GM12878 (cell line): Measurements from ENCODE around the gene MYO9B. TPM values are rescaled to one million over a fixed set of nuclear protein-coding genes. Genes with fewer than 3 reads are reported as not detected.

Source experiments
- ATAC-seq: fragments of 200-7000 bp; cut with Tn5 transposase; 3 replicates; pipeline ENCODE4 v1.9.1; 2020; ENCODE audit warnings: mild to moderate bottlenecking, moderate library complexity
- BruUV-seq: library from RNA; stranded (reverse); fragments of 400-500 nt; replicated peaks from 2 replicates; lab custom pipeline; 2021; lab: Mats Ljungman, UMichigan
- CTCF ChIA-PET: fragments of 300-600 bp; sonication (Branson Sonifier 250); formaldehyde crosslinking; extraction: SDS; loops from one replicate; lab custom pipeline; 2021; ENCODE audit warnings: inconsistent platforms; lab: Yijun Ruan, JAX
- POLR2A ChIA-PET: fragments of 350-600 bp; formaldehyde crosslinking; extraction: SDS; loops from one replicate; lab custom pipeline; 2021; ENCODE audit warnings: inconsistent platforms; lab: Charles Lee
- RAD21 ChIA-PET: fragments of 300-600 bp; sonication (Branson Sonifier 250); formaldehyde crosslinking; loops from one replicate; lab custom pipeline; 2023; ENCODE audit warnings: antibody characterized with exemption; ENCODE audit not compliant: unreplicated experiment; lab: Charles Lee
- SMC1A ChIA-PET: fragments of 300-600 bp; sonication (Branson Sonifier 250); formaldehyde crosslinking; loops from one replicate; lab custom pipeline; 2023; ENCODE audit not compliant: unreplicated experiment, uncharacterized antibody; lab: Charles Lee
- DNase-seq: peaks from one replicate; pipeline ENCODE4 v3.0.0-alpha.2; 2011; ENCODE audit warnings: low read depth, low spot score
- FAIRE-seq: peaks from 3 replicates; lab custom pipeline; 2011; peaks lifted over from hg19 to GRCh38; lab: Jason Lieb, UNC
- H2AFZ ChIP-seq: 2 replicates; pipeline ENCODE4 v1.6.0; 2011; ENCODE audit warnings: low read depth, low read length, control low read depth; ENCODE audit not compliant: control insufficient read depth
- H3K27ac ChIP-seq: 2 replicates; pipeline ENCODE4 v1.5.1; 2011; ENCODE audit warnings: control low read depth; ENCODE audit not compliant: control insufficient read depth, insufficient read depth
- H3K27me3 ChIP-seq, 2 experiments: replicated peaks in 1 of 2; 2 replicates each; pipeline versions ENCODE4 v1.6.0 to v1.6.1; 2011; ENCODE audit warnings: low read length in 1 of 2; ENCODE audit not compliant: control insufficient read depth in 2 of 2, insufficient read depth in 2 of 2
- H3K36me3 ChIP-seq, 2 experiments: 2 replicates each; pipeline ENCODE4 v1.5.1; 2011; ENCODE audit warnings: low read length in 1 of 2; ENCODE audit not compliant: control insufficient read depth in 2 of 2, insufficient read depth in 2 of 2
- H3K4me1 ChIP-seq: 2 replicates; pipeline ENCODE4 v1.6.1; 2011; ENCODE audit warnings: mild to moderate bottlenecking, low read length, moderate library complexity, mixed read lengths; ENCODE audit not compliant: control insufficient read depth, insufficient read depth
- H3K4me2 ChIP-seq: 2 replicates; pipeline ENCODE4 v1.6.0; 2011; ENCODE audit warnings: control low read depth; ENCODE audit not compliant: control insufficient read depth, insufficient read depth
- H3K4me3 ChIP-seq: fragments of 200-600 bp; sonication (generic); 2 replicates; pipeline ENCODE4 v1.5.1; 2016
- H3K79me2 ChIP-seq: 2 replicates; pipeline ENCODE4 v1.6.0; 2011; ENCODE audit warnings: low read length; ENCODE audit not compliant: control insufficient read depth, insufficient read depth
- H3K9ac ChIP-seq: 2 replicates; pipeline ENCODE4 v1.8.0; 2011; ENCODE audit warnings: low read length, control low read depth, mixed read lengths; ENCODE audit not compliant: control insufficient read depth, insufficient read depth
- H3K9me3 ChIP-seq: replicated peaks from 3 replicates; pipeline ENCODE4 v1.5.1; 2011; ENCODE audit warnings: mild to moderate bottlenecking, low read length; ENCODE audit not compliant: control insufficient read depth, insufficient read depth
- H4K20me1 ChIP-seq: 2 replicates; pipeline ENCODE4 v1.6.0; 2011; ENCODE audit not compliant: control insufficient read depth, insufficient read depth
- BHLHE40 ChIP-seq, 2 experiments: fragments of 450-650 bp in 1 of 2; IDR thresholded peaks; 2 replicates each; pipeline ENCODE4 v1.6.1; 2011 to 2017; ENCODE audit warnings: low read depth in 2 of 2, borderline replicate concordance in 1 of 2, improper control_type of control experiment in 1 of 2, low read length in 1 of 2, mild to moderate bottlenecking in 1 of 2
- BRCA1 ChIP-seq: IDR thresholded peaks from 2 replicates; pipeline ENCODE4 v1.6.1; 2011; ENCODE audit warnings: low read depth, low read length, improper control_type of control experiment
- EGR1 ChIP-seq, 2 experiments: IDR thresholded peaks; 1 replicate in 1 of 2; 2 replicates in 1 of 2; pipeline ENCODE4 v1.6.1; 2011 to 2012; ENCODE audit warnings: low read depth in 2 of 2, low read length in 2 of 2, borderline replicate concordance in 1 of 2, mild to moderate bottlenecking in 1 of 2, moderate library complexity in 1 of 2
- GATAD2B ChIP-seq: fragments of 450-650 bp; conservative IDR thresholded peaks from 2 replicates; pipeline ENCODE4 v1.6.1; 2017; ENCODE audit warnings: low read depth, mild to moderate bottlenecking, moderate library complexity
- TARDBP ChIP-seq: IDR thresholded peaks from 2 replicates; pipeline ENCODE4 v1.6.1; 2016; ENCODE audit warnings: borderline replicate concordance
- TCF7 ChIP-seq: IDR thresholded peaks from 2 replicates; pipeline ENCODE4 v1.6.1; 2014; ENCODE audit warnings: antibody characterized with exemption, borderline replicate concordance
- WRNIP1 ChIP-seq: IDR thresholded peaks from 2 replicates; pipeline ENCODE4 v1.6.1; 2011; ENCODE audit warnings: low read depth, low read length, improper control_type of control experiment, borderline replicate concordance
- YY1 ChIP-seq: IDR thresholded peaks from 2 replicates; pipeline ENCODE4 v1.6.1; 2011; ENCODE audit warnings: low read depth, mild to moderate bottlenecking, low read length
- ZNF622 ChIP-seq: fragments of 450-650 bp; IDR thresholded peaks from 2 replicates; pipeline ENCODE4 v1.6.1; 2017; ENCODE audit warnings: mild to moderate bottlenecking, inconsistent platforms
- WGBS: methylation state at CpG from one replicate; pipeline ENCODE4 v1.1.6; 2016; ENCODE audit warnings: low lambda C conversion rate; ENCODE audit not compliant: insufficient replicate concordance, insufficient coverage; ENCODE audit errors: missing lambda C conversion rate; 5-methylcytosine and 5-hydroxymethylcytosine counted together
- in situ Hi-C: fragments of 300-500 bp; cut with MboI; formaldehyde crosslinking; loops from 9 replicates; pipeline ENCODE4 v1.14.3; 2018; ENCODE audit warnings: mixed read lengths
- intact Hi-C: fragments of 100-400 bp; cut with micrococcal nuclease; formaldehyde crosslinking; loops from one replicate; pipeline ENCODE4 v1.14.2; 2022; ENCODE audit not compliant: unreplicated experiment
- polyA plus RNA-seq, 11 experiments: library from polyadenylated mRNA; depleted of rRNA in 4 of 11; unstranded in 6 of 11; stranded (reverse) in 5 of 11; fragments of >200 nt; fragmentation: Nextera tagmentation in 4 of 11; fragmentation: Illumina TruSeq in 1 of 11; extraction: Ambion mirVana in 4 of 11; extraction: Trizol in 1 of 11; gene quantifications; 1 replicate in 1 of 11; 2 replicates in 10 of 11; pipeline versions ENCODE4 v1.2.1 to v1.2.3, GENCODE V29; 2011 to 2016; ENCODE audit warnings: inconsistent platforms in 2 of 11, missing spikeins in 2 of 11, low read depth in 1 of 11
- total RNA-seq, 4 experiments: library from RNA; depleted of rRNA in 3 of 4; stranded (reverse); fragments of >200 nt in 3 of 4; fragmentation: Illumina TruSeq in 1 of 4; extraction: Trizol in 1 of 4; gene quantifications; 2 replicates each; pipeline versions ENCODE4 v1.2.1 to v1.2.3, GENCODE V29; 2013 to 2021
- TF ChIP-seq, protein P1 (sequence below): fragments of 450-650 bp; IDR thresholded peaks from 2 replicates; pipeline ENCODE4 v1.6.1; 2017; ENCODE audit warnings: borderline replicate concordance
- TF ChIP-seq, protein P2 (sequence below): fragments of 450-650 bp; IDR thresholded peaks from 2 replicates; pipeline ENCODE4 v1.6.1; 2017; ENCODE audit warnings: mild to moderate bottlenecking, low read depth, inconsistent platforms; ENCODE audit not compliant: poor library complexity, severe bottlenecking
- TF ChIP-seq, protein P3 (sequence below): IDR thresholded peaks from 2 replicates; pipeline ENCODE4 v1.6.1; 2011; ENCODE audit warnings: low read depth, mild to moderate bottlenecking, low read length, moderate library complexity, borderline replicate concordance; ENCODE audit errors: extremely low read depth

Gene MYO9B
- total and polyA plus RNA-seq, 10 of the 15 experiments (the other 5 are each of a cell fraction or from before 2014, with no cell fraction given) = 5.4 to 165 (median 45.8) TPM

DNA sequence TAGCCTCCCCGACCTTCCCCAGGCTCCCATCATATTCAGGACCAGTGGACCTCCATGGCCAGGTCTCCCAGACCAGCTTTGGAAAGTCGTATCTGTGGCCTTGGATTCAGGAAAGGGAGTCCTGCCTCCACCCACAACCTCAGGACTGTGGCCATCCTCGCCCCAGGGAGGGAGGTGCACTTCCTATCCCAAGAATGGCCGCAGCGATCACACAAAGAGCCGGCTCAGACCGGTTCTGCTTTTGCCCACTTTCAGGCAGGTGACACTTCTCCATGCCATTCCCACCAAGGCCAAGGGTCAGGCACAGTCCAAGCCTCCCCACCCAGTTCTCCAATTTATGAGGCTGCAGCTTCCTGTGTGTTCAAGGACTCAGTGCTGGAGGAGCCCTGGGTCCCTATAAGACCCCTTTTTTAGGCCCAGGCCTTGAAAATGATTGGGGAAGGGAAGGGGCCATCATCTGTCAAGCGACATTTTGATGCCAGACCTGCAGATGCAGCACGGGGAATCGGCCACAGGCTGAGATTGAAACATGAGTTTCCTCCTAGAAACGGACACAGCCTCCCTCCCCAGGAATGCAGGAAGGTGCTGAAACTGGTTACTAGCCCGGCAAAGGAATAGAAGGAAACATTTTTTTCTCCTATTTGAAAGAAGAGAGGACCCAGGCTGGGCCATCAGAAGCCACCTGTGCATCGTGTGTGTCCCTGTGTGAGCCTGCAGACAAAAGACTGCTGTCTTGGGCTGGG, 74.0 kb downstream of the MYO9B start:
- SMC1A ChIA-PET = no interaction called here
- Histone ChIP-seq H3K79me2 (no peaks in the 10 kb centered on the region; the same call in none of the 2 replicates), H3K4me1 (no peaks in the 10 kb centered on the region), H3K27me3 (no peaks in the 10 kb centered on the region), H3K9ac (no peak overlapping the region), H3K36me3 (peaks cover 28 to 30% of the 10 kb centered on the region in 2 experiments), H4K20me1 (no peaks in the 10 kb centered on the region), H3K4me2 (no peak overlapping the region), H3K4me3 (no peak overlapping the region), H3K27ac (no peak overlapping the region), H3K9me3 (no peaks in the 10 kb centered on the region), H2AFZ (no peak overlapping the region)
- no TSS peak for BruUV-seq
- no peak for ATAC-seq
- TF ChIP-seq TCF7 (no peak), TARDBP (no peak), EGR1 (IDR thresholded peaks at IDR 0.05; ENCODE audit: borderline replicate concordance in 1 of 2, low read depth in 2 of 2, low read length in 2 of 2) (no peak), BRCA1 (no peak), WRNIP1 (no peak), ZNF622 (no peak), GATAD2B (no peak), BHLHE40 (IDR thresholded peaks at IDR 0.05; ENCODE audit: borderline replicate concordance in 1 of 2, low read depth in 2 of 2, low read length in 1 of 2) (no peak), YY1 (no peak)
- TF ChIP-seq, protein P1, sequence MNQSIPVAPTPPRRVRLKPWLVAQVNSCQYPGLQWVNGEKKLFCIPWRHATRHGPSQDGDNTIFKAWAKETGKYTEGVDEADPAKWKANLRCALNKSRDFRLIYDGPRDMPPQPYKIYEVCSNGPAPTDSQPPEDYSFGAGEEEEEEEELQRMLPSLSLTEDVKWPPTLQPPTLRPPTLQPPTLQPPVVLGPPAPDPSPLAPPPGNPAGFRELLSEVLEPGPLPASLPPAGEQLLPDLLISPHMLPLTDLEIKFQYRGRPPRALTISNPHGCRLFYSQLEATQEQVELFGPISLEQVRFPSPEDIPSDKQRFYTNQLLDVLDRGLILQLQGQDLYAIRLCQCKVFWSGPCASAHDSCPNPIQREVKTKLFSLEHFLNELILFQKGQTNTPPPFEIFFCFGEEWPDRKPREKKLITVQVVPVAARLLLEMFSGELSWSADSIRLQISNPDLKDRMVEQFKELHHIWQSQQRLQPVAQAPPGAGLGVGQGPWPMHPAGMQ = no peak
- TF ChIP-seq, protein P2, sequence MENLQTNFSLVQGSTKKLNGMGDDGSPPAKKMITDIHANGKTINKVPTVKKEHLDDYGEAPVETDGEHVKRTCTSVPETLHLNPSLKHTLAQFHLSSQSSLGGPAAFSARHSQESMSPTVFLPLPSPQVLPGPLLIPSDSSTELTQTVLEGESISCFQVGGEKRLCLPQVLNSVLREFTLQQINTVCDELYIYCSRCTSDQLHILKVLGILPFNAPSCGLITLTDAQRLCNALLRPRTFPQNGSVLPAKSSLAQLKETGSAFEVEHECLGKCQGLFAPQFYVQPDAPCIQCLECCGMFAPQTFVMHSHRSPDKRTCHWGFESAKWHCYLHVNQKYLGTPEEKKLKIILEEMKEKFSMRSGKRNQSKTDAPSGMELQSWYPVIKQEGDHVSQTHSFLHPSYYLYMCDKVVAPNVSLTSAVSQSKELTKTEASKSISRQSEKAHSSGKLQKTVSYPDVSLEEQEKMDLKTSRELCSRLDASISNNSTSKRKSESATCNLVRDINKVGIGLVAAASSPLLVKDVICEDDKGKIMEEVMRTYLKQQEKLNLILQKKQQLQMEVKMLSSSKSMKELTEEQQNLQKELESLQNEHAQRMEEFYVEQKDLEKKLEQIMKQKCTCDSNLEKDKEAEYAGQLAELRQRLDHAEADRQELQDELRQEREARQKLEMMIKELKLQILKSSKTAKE = no peak
- TF ChIP-seq, protein P3, sequence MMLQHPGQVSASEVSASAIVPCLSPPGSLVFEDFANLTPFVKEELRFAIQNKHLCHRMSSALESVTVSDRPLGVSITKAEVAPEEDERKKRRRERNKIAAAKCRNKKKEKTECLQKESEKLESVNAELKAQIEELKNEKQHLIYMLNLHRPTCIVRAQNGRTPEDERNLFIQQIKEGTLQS = no peak
- no peak for FAIRE-seq
- POLR2A ChIA-PET = no interaction called here
- DNase-seq = no peak
- intact Hi-C loops = no loop called here
- in situ Hi-C loops = no loop called here
- CTCF ChIA-PET = no interaction called here
- 97% methylated on average over 13 of the region's 13 CpGs for WGBS
- RAD21 ChIA-PET = no interaction called here
